Osteocyte (in vitro differentiated cells): ENCODE results near the gene PPP2R1A. TPM values are rescaled to one million over a fixed set of nuclear protein-coding genes. Genes with fewer than 3 reads are reported as not detected.

Source experiments
- DNase-seq: peaks from one replicate; pipeline ENCODE4 v3.0.0; 2021; ENCODE audit warnings: mixed read lengths; ENCODE audit not compliant: unreplicated experiment; ENCODE audit errors: extremely low spot score
- H3K27ac Mint-ChIP-seq: one replicate; pipeline ENCODE4 v1.8.0; 2021; ENCODE audit warnings: mild to moderate bottlenecking, mixed read lengths; ENCODE audit not compliant: unreplicated experiment
- H3K27me3 Mint-ChIP-seq: one replicate; pipeline ENCODE4 v1.8.0; 2021; ENCODE audit warnings: mixed read lengths; ENCODE audit not compliant: unreplicated experiment
- H3K36me3 Mint-ChIP-seq: one replicate; pipeline ENCODE4 v1.8.0; 2021; ENCODE audit warnings: mixed read lengths; ENCODE audit not compliant: unreplicated experiment
- H3K4me1 Mint-ChIP-seq: one replicate; pipeline ENCODE4 v1.8.0; 2021; ENCODE audit warnings: mixed read lengths; ENCODE audit not compliant: unreplicated experiment
- H3K4me3 Mint-ChIP-seq: one replicate; pipeline ENCODE4 v1.8.0; 2021; ENCODE audit warnings: mild to moderate bottlenecking, moderate library complexity, mixed read lengths; ENCODE audit not compliant: unreplicated experiment
- H3K9me3 Mint-ChIP-seq: one replicate; pipeline ENCODE4 v1.8.0; 2021; ENCODE audit warnings: mixed read lengths; ENCODE audit not compliant: unreplicated experiment
- CTCF ChIP-seq: fragments of 200-600 bp; sonication (generic); IDR thresholded peaks from 2 replicates; pipeline ENCODE4 v1.5.0; 2021; ENCODE audit warnings: antibody characterized with exemption, mild to moderate bottlenecking, moderate library complexity
- total RNA-seq: library from RNA; stranded (reverse); gene quantifications from 2 replicates; pipeline ENCODE4 v1.2.1, GENCODE V29; 2021

PPP2R1A gene
- total RNA-seq, 1 donor from 2014 or later = 269 TPM

- H3K4me1 Mint-ChIP-seq = peaks cover 7% of the 10 kb centered on the region
- H3K27me3 Mint-ChIP-seq = no peaks in the 10 kb centered on the region
- H3K4me3 Mint-ChIP-seq = no peak overlapping the region
- no peaks in the 10 kb centered on the region for H3K36me3 Mint-ChIP-seq
- no peak for TF ChIP-seq CTCF
- H3K27ac Mint-ChIP-seq = no peak overlapping the region
- no peak for DNase-seq
- no peaks in the 10 kb centered on the region for H3K9me3 Mint-ChIP-seq
Observed at GRCh38 chr19:52176574-52176973, 13.3 kb upstream of the PPP2R1A start.

- no peak for TF ChIP-seq CTCF
- Mint-ChIP-seq H3K9me3 (no peaks in the 10 kb centered on the region), H3K27ac (no peak overlapping the region), H3K4me1 (peaks cover 26% of the 10 kb centered on the region), H3K4me3 (peak overlapping the region; percentile 14), H3K27me3 (no peaks in the 10 kb centered on the region), H3K36me3 (peaks cover 5% of the 10 kb centered on the region)
- no peak for DNase-seq
Observed at GRCh38 chr19:52187407-52187806, 2.4 kb upstream of the PPP2R1A start.

GRCh38 chr19:52188822-52189734, 774 bp upstream of the PPP2R1A start:
- peak; percentile 19 for TF ChIP-seq CTCF
- no peaks in the 10 kb centered on the region for H3K27me3 Mint-ChIP-seq
- H3K9me3 Mint-ChIP-seq = no peaks in the 10 kb centered on the region
- peak overlapping the region; percentile 100 for H3K27ac Mint-ChIP-seq
- H3K4me1 Mint-ChIP-seq = peaks cover 33% of the 10 kb centered on the region
- H3K4me3 Mint-ChIP-seq = peak overlapping the region; percentile 98
- H3K36me3 Mint-ChIP-seq = peaks cover 12% of the 10 kb centered on the region
- DNase-seq = peak; percentile 89

GRCh38 chr19:52190487-52191293, 838 bp downstream of the PPP2R1A start:
- no peaks in the 10 kb centered on the region for H3K9me3 Mint-ChIP-seq
- H3K4me1 Mint-ChIP-seq = peaks cover 37% of the 10 kb centered on the region

More at GRCh38 chr19:52190487-52191293, 838 bp downstream of the PPP2R1A start:
- Mint-ChIP-seq H3K27me3 (no peaks in the 10 kb centered on the region), H3K4me3 (peak overlapping the region; percentile 98), H3K27ac (peak overlapping the region; percentile 100), H3K36me3 (peaks cover 25% of the 10 kb centered on the region)
- TF ChIP-seq CTCF = no peak
- DNase-seq = no peak
